ENCODE measurements around the gene UTY.

Gene UTY

DNA sequence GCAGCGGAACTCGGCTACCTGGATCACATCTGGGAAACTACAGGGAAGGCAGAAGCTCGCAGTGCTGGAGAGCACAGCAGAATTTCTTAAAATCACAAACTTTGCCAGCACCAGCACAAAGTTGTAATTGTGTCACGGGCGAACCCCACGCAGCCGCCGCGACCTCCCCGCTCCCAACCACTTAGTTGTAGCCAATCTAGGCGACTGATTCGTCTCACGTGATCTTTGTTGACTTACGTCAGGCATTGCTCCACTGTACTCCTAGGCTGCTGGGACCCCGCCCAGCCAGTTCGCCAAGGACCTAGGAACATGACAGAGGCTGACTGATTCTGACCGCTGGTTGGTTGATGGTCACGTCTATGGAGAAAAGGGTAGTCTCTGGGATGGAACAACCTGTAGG lies at the start of gene UTY:
UTY (minus strand) TSS at position 206 of the 400 bp plus-strand sequence. CDS start 368 bp downstream, outside the sequence.
- DNase-seq: no peak

DNA sequence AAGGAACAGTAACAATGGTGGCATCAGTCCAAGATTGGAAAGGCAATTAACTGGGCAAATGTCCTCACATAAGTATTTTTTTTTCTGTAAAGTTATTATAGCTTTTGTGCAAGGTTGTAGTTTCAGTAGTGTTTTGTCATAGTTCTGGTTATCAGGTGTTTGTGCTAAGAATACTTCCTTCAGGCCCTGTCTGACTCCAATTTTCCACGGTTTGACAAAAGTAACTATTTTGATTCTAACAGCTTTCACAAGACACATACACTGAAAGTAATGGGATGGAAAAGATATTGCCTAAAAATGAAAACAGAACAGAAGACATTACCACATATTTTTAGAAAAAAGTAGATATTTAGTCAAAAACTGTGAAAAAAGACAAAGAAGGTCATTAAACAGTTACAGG lies 40.6 kb upstream of the UTY start:
- no peak for DNase-seq

DNA sequence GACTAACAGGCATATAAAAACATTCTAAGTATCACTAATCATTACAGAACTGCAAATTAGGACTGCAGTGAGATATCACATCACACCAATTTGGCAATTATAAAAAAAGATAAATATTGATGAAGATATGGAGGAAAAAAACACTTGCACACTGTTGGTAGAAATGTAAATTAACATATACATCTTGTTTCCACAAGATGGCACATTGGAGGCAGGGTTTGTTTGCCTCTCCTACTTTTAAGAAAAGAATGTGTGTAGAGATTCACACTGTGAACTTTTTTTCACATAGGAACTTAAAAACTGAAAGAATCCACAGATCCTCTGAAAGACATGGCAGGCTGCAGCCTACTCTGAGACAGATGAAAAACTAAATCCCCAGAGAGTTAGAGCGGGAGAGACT lies 21.4 kb upstream of the UTY start:
- no peak for DNase-seq

DNA sequence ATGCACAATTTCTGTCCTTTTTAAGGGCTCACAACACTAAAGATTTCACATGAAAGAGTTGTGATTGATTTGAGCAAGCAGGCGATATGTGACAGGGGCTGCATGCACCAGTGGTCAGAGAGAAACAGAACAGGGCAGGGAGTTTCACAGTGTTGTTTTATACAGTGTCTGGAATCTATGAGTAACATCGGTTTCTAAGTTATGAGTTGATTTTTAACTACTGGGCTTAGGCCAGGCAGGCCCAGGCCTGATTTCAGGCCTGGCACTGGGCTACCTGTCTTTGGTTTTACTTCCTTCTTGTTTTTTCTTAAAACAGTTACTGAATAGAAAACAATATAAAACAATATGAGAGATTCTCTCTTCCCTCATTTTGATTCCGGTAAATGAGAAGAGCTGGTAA lies 13.9 kb upstream of the UTY start:
- no peak for DNase-seq

DNA sequence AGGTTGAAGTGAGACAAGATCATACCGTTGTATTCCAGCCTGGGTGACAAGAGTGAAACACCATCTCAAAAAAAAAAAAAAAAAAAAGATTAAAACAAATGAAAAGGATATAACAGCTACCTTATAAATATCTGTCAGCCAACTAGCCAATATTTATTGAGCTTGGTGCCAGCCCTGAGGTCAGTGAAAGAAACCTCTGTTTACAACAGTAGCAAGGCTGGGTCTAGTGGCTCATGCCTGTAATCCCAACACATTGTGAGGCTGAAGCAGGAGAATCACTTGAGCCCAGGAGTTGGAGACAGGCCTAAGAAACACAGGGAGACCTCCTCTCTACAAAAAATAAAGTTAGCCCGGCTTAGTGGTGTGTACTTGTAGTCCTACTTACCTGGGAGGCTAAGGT lies 12.6 kb upstream of the UTY start:
- DNase-seq: no peak

DNA sequence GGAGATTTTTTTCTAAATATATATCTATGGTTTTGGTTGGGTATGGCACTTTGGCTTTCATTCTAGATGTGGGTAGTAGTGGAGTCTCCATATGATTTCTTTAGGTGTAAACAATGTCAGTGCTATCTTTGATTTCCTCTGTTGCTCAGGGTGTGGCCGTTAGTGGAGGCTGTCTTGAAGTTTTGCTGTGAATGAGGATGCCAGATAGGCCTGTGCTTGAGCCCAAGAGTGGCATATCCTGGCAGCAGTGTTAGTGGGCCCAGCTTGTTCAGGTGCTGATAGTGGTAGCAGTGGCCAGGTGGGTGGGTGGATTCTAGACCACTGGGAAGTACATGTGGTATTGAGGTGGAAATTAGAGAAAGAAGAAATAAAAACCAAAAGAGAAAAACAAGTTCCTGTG lies 8.9 kb upstream of the UTY start:
- no peak for DNase-seq

DNA sequence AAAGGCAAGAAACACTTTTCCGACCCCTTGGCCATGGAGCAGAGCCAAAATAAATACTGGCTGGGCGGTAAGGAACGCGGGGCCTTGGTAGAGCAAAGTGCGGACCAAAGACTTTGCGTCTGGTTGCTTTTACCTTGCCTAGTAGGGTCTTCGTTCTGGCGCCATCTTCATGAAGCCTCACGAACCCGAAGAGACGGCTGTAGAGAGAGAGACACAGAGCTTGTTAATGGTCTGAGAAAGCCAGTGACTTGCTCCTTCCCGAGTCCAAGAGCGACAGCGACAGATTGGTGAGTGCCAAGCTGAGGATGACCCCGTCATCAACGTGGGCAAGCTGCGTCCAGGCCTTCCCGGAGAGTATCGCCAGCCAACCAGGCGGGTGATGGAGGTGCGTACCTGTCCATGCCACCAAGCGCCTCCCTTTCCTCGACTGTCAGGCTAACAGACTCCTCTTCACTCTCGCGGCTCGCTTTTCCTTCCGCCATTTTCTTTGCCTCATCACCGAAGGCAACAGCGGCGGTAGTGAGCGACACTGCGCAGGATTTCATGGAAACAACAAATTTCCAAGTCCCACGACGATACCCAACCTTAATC lies 617 bp downstream of the UTY start:
- no peak for DNase-seq

DNA sequence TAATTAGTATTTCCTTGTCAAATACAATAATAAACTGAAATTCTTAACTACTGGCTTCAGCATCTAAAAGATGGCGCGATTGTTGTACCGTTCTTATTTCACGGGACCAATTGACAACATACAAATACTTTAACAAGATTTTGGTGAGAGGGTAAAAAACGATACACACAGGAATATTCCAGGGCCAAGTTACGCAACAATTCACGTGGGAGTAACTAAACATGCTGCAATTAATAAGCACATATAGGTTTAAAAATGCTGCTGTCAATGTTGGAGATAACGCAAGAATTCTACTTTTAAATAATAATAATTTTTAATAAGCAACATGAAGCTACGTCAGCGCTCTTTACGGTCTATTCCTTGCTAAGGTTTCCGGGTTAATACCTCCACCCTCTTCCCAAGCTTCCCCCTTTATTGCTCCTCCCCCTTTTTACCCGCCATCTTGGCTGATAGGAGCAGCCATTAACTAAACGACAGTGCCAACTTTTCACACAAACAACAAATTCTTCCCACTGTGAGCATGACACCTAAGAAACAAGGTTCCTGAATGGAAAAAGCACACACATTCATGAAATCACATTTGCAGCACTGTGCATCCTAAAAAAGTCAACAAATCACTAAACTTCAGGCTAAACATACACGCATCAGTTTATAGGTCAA lies 1.6 kb downstream of the UTY start:
- no peak for DNase-seq

DNA sequence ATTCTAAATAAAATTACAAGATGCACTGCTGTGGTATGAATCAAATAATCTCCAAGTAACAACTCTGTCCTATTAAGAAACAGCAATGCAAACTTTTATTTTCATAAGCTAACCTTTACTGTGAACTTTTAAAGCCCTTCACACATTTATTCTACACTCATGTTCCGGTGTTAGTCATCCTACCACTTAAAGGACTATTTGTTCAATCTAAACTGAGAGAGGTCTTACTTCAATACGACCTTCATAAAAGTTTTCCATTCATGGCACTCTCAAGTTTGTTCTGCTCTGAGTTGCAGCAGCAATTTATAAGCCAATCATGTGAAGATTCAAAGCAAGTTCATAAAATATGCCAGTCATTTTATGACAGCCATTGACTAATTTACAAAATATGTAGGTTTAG lies 4.8 kb downstream of the UTY start:
- DNase-seq: no peak

DNA sequence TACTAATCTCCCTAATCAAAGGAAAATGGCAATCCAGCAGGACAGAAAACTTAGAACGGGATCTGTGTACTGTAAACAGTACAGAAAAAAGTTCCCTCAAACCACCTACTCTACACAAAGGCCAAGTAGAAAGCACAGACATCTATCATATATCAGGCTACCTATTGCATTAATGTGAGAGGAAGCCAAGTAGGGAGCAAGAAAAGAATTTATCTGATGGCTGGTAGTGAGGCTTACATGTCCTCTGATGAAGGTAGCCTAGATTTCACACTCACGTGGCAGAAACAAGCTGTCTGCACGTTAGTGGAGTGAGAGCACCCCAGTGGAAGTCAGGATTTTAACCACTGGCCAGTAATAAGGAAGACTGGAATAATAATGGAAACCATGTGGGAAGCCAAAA lies 28.3 kb downstream of the UTY start:
- no peak for DNase-seq

DNA sequence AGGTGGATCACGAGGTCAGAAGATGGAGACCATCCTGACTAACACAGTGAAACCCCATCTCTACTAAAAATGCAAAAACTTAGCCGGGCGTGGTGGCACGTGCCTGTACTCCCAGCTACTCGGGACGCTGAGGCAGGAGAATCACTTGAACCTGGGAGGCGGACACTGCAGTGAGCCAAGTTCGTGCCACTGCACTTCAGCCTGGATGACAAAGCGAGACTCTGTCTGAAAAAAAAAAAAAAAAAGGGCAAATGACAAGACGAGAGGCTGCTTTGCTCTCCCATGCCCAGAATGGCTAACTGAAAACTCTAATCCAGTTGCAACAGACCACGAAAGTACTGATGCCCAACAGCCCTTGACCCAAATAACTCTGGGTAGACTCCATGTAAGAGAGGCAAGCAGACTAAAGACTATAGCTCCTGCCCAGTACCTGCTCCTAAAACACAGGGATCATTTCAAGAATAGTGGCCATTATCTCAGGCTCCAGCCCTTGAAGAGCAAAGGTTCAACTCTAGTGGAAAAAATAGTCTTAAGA lies 29.2 kb downstream of the UTY start:
- DNase-seq: no peak

DNA sequence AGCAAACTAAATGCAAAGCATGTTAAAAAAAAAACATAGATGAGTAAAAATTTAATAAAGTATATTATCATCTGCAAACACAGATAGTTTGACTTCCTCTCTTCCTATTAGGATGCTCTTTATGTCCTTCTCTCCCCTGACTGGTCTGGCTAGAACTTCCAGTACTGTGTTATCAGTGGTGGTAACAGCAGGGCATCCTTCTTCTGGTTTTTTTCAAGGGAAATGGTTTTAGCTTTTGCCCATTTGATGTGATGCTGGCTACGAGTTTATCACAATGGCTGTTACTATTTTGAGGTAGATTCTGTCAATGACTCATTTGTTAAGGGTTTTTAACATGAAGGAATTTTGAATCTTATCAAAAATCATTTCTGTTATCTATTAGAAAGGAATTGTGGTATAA lies 34.3 kb downstream of the UTY start:
- no peak for DNase-seq

DNA sequence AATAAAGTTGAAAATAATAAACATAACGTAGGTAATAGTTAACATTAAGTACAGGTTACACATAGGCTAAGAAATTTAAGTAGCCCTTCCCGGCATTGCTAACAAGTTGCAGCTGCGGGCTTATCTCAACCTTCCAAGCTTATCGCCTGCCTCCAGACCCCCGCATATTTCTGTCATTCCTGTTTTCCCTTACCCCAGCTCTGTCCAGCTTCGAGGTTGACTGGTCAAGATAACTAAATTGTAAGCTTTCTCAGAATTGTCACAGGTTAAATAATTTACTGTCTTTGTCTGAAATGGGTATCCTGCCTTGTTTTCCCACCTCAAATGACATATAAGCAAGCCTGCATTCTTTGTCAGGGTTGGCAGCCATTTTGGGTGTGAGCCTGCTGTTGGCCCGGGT lies 36.7 kb downstream of the UTY start:
- DNase-seq: no peak

DNA sequence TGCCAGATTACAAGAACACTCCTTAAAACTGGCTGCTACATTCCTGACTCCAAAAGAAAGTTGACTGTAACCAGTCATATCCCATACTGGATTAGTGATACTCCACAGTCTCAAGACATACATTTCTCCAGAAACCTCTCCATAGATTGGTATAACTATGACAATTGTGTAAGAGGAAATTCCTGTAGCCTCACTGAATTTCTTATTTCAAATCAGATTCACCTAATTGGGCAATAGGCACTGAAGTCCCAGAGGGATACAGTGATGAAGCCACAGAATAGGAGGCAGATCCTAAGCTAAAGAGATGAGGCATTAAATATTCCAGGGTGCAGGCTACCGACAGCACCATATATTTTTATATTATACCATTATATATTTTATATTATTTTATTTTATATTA lies 39.0 kb downstream of the UTY start:
- DNase-seq: no peak

DNA sequence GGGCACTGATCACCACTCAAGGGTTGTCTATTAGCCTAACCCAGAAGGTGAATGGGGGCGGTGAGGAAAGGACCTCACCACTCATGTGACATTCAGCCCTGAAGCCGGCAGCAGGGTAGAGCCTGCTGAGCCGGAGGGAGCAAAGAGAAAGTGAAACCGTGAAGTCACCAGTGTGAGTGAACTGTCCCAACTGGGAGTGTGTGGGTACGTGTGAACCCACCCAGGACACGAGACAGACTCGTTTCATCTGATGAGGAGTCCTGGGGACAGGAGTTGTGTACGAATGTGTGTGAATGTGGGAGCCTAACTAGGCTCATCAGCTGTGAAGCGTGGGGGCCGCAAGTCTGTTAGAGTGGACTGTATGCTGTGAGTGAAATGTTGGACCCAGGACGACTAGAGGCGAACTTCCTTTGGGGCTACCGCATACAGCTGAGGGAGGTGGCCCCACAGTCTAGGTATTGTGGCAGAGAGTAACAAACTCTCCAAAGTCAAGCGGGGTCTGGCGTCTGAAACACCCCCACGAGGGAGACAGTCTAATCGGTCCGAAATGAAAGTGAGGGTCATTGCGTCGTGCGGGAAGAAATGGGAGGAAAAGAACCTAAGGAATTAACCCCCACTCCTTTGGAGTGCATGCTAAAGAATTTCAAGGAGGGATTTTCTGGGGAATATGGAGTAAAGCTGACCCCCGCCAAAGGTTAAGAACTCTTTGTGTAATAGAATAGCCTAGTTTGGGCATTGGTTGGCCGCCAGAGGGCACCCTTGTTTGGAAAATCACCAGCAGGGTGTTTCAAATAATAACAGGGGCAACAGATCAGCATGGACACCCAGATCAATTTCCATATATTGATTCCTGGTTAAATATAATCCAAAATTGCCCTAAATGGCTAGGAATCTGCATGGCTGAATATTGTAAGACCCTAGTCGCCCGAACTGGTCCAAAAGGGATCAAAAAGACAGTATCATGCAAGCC lies 43.6 kb downstream of the UTY start:
- no peak for DNase-seq

DNA sequence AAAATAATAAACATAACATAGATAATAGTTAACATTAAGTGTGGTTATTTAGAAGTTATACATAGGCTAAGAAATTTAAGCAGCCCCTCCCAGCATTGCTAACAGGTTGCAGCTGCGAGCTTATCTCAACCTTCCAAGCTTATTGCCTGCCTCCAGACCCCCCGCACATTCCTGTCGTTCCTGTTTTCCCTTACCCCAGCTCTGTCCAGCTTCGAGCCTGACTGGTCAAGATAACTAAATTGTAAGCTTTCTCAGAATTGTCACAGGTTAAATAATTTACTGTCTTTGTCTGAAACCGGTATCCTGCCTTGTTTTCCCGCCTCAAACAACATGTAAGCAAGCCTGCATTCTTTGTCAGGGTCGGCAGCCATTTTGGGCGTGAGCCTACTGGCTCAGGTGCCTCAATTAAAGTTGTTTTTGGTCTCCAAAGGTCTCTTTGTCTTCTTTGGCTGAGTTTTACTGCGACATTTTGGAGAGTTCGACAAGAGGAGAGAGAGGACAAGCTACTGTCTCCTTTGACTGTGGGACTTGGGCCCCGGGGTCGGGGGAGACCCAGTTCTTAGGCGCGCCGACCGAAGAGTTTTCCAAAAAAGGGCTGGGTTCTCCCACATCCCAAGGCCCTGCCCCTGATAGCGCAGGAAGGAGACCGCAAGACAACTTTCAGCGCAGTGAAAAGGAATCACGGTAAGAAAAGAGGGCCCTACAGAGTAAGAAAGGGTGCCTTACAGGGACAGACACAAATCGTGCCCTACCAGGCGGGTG lies 44.4 kb downstream of the UTY start:
- no peak for DNase-seq

DNA sequence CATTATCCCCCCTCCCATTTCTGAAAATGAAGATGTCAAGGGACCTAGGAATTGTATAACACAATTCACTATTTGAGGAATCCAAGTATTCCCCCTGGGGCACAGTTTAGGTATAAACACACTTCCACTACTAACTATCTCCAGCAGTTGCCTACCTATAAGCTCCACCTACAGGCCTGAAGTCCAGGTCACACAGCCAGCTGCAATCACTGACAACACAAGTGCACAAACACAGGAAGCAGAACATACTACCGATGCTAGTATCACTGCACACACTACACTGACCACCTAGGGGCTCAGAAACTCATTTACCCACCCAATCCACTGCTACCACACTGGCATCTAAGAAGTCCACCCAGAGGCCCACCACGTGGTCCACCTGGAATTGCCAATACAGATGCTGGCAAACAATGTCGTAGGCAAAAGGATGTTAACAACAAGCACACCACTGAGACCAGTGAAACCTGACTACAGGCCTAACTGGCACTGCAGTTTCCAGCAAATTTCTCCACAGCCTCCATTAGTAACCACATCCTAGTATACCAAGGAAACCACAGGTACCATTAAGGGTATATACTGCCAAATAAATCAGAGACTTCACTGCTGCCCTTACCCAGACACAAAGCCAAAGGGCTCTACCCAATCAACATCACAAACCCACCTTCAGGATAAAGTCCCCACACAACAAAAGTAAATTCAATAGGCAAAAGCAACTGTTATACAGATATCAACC lies 47.4 kb downstream of the UTY start:
- no peak for DNase-seq

DNA sequence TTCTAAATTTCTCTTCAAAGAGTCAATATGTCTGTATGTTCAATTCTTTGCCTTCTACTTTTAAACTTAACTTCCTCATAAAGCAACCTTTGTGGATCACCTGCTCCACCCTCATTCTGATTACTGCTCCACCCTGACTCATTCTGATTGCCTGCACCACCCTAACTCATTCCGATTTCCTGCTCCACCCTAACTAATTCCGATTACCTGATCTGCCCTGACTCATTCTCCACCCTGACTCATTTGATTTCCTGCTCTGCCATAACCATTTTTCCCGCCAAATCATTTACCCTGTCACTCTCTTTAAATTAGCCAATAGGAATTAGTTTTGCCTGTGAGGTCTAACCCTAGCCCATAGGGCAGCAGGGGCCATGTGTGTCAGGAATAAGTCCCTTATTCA lies 50.3 kb downstream of the UTY start:
- DNase-seq: no peak

DNA sequence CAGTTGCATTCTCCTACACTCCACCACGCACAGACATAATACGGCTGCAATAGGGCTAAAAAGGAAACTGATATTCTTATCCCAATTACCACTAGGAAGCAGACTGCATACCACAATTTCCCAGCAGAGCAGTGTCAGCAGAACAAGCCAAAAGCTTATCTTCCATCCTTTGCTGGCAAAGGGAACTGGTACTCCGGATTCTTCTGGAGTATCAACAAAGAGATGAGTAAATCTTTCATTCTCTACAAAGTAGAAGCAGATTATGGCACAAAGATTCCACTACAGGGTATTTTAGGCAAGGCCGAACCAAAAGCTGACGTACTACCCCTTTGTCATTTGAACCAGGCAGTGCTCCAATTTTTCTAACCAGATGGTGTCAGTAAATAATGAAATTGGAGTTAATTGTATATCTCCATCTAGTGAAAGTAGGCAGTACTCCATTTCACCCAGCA lies 56.5 kb downstream of the UTY start:
- no peak for DNase-seq

DNA sequence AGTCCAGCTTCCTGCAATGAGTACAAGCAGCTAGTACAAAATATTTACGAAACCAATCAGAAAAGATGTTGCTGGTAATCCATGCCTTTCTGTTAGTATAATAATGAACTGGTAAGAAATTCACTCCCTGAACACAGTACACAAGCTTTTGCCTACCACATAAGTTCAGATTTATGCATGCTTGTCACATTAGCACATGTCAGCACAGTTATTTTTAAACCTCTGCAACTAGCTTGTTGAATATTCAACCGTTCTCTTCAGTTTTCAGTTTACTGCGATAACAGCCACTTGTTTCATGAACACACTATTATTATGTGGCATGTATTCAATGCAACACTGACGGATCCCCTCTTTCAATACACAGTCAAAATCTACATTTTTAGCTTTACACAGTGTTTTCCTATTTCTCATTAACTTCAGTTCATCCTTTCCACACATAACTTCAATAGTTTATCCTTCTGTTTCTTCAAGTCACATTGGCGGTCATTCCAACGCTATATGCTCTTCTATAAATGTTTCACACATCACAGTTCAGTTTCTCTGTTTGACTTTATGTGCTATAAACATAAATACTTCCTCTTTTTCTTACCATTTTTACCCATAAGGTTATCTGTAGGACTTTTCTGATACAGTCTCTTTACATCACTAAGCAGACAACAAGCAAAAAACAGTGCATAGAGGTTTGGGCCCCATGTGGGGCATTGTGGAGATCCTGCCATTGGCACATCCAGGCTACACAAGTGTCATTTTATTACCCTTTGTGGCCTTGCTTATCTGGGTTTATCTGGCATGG lies 62.8 kb downstream of the UTY start:
- no peak for DNase-seq

DNA sequence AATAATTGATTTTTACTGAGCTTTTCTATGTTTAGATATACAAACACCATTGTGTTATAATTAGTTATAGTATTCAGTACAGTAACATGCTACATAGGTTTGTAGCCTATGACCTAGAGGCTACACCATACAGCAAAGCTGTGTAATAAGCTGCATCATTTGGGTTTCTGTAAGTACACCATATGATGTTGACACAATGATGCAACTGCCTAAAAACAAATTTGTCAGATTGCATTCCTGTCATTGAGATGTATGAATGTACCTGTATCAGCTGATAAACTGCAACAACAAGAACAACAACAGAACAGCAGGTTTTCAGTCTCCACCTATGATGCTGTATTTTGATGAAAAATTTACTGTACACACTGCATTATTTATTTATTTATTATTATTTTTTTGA lies 64.3 kb downstream of the UTY start:
- DNase-seq: no peak
